Measurements from ENCODE around the gene OTOG.

OTOG gene

DNA sequence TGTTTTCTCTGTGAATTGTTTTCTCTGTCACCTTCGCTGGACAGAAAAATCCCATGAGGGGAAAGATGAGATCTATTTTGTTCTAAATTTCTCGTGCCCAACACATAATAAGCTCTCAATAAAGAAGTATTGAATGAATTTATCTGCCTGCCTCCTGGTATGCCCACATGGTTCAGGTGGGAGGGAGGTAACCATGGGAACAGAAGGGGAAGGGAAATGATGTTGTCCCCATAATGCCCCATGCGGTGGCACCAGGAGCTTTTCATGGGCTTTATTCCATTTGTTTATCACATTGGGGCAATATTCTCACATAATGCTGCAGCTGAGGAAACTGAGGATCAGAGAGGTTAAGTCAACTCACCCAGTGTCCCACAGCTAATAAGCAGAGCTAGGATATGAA, 11.6 kb upstream of the OTOG start:
- no peak for DNase-seq (ENCODE audit: extremely low read depth in 1 of 2, low read depth in 1 of 2)

DNA sequence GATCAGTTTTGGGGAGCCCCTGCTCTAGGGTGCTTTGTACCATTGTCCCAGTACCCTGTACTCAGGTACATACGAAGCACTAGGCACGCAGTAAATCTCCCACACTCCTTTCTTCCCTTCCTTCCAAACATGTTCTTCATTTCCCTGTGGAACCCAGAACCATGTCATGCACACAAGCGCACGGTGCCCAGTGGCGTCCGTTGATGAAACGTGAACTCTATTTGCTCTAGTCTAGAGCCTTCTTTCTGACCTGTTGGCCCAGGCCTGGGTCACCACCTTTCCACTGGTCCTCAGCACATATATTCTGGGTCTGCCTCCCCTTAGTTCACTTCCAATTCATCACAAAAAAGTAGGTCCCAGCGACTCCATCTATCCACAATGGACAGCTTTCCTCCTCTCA, 9.8 kb upstream of the OTOG start:
- no peak for DNase-seq (ENCODE audit: extremely low read depth in 1 of 2, low read depth in 1 of 2)

DNA sequence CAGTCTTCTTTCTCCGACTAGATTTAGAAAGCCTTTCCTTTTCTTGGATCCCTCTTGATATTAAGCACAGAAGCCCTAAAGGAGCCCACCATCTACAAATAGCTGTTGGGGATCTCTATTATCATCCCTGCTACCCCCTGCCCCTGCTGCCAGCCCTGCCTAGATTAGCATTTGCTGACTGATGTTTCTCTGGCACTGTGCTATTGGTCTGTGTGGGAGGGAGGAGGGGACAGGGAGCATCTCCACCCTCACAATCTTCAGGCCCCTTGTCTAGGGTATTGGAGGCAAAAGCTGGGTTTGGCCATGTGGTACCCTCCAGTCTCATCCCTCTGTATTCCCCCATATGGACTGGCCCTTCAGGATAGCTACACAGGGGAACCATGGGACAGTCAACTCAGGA, 9.0 kb upstream of the OTOG start:
- DNase-seq (ENCODE audit: extremely low read depth in 1 of 2, low read depth in 1 of 2), result no peak

DNA sequence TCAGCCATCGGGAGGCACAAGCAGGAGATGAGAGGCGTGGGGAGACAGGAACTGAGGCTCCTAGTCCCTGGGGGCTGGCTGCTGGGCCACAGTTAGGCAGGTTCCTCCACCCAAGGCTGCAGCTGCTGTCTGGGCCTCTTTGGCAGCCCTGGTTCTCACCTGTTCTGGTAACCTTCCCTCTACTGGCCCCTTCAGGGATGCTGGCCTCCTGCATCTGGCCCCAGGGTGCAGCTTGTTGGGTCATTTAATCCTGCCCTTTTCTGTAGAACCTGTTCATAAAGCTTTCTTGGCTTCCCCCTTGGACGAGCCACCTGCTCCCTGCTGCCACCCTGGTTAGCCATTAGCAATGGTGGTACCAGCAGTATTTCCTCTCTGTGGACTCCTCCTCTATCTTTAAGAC, 8.3 kb upstream of the OTOG start:
- DNase-seq (ENCODE audit: extremely low read depth in 1 of 2, low read depth in 1 of 2), result no peak

DNA sequence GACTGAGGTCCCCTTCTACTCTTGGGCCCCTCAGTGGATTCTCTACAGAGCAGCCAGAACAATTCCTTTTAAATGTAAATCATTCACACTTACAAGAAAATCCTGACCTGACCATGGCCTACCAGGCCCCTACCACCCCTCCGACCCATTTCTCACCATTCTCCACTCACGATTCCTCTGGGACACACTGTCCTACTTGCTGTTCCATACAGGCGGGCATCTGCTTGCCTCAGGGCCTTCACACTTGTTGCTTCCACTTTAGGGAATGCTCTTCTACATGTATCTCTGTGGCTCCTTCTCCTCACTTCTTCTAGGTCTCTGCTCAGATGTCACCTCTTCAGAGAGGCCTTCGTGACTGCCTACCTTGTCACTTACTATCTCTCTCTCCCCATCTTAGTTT, 6.3 kb upstream of the OTOG start:
- DNase-seq (ENCODE audit: extremely low read depth in 1 of 2, low read depth in 1 of 2), result no peak

DNA sequence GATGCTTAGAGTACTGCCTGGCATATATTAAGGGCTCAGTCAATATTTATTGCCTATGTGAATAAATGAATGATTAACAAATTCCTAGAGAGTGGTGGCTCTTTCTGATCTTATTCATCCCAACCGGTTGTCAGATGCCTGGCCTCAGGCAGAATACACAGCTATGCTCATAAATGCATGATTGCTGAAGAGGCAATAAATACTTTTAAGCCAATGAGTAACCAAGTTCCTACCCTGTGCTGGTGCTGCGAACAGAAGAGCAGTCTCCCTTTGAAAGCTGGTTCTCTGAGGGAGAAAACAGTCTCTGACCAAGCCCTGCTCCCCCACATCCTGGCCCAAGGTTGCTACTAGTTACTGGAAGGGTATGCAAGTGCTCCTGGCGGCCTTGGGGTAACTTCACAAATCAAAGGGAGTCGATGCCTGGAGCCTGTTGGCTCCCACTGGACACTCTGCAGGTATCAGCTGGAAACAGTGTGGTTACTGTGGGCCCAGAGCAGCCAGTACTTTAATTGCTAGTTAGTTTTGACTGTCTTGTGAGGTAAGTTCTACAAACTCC, 5.7 kb upstream of the OTOG start:
- DNase-seq (ENCODE audit: extremely low read depth in 1 of 2, low read depth in 1 of 2), result no peak

DNA sequence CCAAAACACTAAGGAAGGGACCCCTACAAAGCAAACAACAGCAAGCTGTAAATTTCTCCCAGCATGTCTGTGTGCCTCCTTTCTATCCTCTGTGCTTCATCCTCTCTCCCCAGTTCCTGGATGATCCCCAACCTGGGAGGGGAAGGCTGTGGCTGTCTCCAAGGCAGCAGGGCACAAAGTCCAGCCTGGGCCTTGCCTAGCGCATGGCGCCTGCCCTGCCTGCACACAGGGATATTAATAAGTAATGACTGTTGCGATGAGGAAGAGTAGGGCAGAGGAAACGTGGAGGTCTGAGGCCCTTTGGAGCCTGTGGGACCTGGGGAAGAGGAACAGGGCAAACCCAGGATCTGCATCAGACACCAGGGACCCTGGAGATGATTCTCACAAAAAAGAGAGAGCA, 4.8 kb upstream of the OTOG start:
- no peak for DNase-seq (ENCODE audit: extremely low read depth in 1 of 2, low read depth in 1 of 2)

DNA sequence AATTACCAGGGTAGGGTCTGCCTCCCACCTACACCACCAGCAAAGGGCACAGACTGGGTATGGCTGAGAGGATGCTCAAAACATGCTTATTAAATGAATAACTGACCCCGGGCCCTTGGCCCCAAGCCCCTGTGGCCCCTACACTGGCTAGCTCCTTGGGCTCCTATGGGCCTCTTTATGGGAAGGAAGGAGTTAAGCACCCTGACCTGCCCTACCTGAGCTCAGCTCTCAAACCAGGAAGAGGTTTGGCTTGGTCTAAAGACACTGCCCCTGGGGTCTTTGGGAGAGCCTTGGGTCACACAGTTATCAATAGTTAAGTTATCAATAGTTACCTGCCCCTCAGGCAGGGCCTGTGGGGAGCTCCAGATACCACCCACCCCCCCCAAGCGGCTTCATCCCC, 4.0 kb upstream of the OTOG start:
- DNase-seq (ENCODE audit: extremely low read depth in 1 of 2, low read depth in 1 of 2), result no peak

DNA sequence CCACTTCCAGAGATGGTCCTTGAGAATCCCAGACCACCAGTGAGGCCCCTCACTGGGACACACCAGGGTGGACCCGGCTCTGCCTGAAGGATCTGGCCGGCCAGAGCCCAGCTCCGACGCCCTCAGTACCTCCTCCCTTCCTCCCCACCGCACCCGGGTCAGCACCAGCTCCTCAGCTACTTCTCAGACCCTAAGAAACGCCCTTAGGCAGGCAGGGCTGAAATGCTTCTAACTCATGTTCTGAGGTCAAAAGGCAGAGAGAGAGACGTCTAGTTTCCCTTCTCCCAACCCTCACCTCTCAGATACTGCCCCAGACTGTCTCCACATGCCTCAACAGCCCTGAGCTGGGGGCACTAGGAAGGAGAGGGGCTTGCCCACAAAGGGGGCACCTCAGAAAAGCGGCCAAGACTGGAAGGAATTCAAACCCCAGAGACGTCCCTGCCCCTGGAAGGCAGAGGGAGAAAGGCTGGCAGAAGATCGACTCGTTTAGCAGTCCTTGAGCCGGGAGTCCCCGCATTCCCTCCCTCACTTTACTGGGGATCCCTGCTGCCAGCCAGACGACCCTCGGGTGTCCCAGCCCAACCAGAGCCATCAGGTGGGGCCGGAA, 3.4 kb upstream of the OTOG start:
- DNase-seq (ENCODE audit: extremely low read depth in 1 of 2, low read depth in 1 of 2), result no peak

DNA sequence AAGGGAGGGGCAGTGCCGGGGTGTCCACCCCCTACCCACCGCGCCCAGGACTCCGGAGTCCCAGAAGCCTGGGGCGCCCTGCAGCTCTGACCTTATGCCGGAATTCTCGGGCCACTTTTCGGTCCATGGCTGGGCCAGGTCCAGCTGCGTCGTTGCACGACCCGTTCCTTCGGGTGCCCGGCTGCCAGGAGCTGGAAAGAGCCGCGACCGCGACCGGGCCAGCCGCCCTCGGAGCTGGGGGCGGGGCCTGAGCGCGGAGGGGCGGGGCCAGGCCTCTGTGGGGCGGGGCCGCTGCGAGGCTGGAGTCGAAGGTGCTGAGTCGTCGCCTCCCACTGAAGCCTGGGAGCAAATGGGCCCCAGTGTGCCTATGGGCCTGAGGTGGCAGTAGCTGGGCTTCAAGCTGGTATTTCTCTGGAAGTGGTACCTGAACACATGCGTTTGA, 2.9 kb upstream of the OTOG start, which contains the start of gene USH1C:
Gene USH1C (minus strand): TSS at position 236 of the 442 bp plus-strand sequence. CDS start 109 bp downstream, at position 127.
- DNase-seq (ENCODE audit: extremely low read depth in 1 of 2, low read depth in 1 of 2), result peak in 1 of 2 donors; percentile 11

DNA sequence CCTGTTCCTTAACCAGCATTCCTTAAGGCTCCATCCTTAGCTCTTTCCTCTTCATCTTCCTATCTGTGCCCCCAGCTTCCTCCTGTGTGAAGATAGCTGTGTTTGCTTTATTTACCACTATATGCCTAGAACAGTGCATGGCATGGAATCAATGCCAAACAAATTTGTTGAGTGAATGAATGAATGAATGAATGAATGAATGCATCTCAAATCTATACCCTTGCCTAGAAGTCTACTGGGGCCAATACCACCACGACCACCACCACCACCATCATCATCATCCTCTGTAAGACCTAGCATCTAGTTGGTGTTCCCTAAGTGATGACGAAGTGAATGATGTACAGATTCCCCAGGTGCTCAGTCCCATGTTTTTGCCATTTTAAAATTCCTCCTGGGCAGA, 819 bp upstream of the OTOG start:
- no peak for DNase-seq (ENCODE audit: extremely low read depth in 1 of 2, low read depth in 1 of 2)

DNA sequence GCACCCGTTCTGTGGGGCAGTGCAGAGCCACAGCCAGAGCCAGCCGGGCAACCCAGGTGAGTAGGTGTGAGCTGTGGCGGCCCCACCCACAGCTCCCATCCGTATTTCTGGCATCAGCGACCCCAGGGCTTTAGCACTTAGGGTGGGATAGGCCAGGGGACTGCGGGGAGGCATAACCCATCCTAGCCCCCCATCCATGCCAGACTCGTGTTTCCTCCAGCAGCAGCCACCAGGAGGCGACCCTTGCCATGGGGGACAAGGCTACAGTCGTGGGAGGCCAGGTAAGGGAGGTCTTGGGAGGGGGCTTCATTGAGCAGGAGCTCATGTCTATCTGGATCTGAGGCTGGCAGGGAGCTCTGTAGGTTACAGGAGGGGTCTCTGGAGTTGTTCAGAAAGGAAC, 873 bp downstream of the OTOG start:
- DNase-seq (ENCODE audit: extremely low read depth in 1 of 2, low read depth in 1 of 2), result no peak

DNA sequence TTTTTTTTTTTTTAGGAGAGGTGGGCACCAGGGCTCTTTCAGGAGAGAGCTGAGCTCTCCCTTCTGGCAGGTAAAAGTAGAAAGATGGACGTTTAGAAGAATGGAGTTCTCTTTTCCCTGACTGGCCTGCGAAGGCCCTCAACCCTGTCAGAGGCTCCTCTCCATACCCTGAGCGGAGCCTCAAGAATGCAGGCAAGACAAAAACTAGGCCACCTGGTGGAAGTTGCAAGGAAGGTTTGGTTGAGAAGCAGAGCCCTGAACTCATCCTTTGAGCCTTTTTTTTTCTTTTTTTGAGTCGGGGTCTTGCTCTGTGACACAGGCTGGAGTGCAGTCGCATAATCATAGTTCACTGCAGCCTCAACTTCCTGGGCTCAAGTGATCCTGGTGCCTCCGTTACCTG, 1.4 kb downstream of the OTOG start:
- DNase-seq (ENCODE audit: extremely low read depth in 1 of 2, low read depth in 1 of 2), result no peak

DNA sequence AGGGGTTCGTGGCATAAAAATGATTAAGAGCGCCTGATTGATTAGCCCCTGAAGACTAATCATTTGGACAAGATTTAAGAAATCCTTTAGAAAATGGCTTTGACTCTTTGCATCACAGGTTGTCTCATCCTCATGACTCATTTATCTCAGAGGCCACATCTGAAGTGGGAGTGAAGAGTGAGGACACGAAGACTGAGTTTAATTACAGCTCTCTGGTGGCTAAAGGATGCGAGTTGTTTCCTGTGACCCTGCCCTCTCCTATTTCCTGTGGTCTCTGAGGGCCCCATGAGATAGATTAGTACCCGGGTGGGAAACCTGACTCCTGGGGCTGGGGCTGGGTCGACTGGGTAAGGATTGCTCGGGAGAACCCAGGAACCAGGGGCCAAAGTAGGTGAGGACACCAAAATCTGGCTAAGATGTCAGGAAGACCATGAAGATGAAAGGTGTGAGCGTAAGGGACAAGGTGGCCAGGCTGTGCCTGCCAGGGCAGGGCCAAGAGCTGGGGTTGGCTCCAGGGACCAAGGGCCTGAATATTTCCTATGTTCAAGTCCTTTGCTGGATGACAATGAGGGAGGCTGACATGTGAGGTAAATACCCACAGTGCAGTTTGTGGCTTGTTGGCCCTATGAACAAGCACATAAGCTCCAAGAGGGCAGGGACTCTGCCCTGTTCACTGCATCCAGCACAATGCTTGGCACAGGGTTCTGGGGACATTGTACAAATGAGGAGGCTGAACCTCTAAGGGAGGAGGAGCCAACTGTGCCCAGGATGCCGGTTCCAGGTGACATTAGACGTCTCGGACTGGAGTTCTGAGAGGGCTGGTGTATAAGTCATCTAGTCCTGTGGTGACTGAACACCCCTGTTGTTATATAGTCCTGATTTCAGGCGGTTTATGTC, 3.6 kb downstream of the OTOG start:
- no peak for DNase-seq (ENCODE audit: extremely low read depth in 1 of 2, low read depth in 1 of 2)

DNA sequence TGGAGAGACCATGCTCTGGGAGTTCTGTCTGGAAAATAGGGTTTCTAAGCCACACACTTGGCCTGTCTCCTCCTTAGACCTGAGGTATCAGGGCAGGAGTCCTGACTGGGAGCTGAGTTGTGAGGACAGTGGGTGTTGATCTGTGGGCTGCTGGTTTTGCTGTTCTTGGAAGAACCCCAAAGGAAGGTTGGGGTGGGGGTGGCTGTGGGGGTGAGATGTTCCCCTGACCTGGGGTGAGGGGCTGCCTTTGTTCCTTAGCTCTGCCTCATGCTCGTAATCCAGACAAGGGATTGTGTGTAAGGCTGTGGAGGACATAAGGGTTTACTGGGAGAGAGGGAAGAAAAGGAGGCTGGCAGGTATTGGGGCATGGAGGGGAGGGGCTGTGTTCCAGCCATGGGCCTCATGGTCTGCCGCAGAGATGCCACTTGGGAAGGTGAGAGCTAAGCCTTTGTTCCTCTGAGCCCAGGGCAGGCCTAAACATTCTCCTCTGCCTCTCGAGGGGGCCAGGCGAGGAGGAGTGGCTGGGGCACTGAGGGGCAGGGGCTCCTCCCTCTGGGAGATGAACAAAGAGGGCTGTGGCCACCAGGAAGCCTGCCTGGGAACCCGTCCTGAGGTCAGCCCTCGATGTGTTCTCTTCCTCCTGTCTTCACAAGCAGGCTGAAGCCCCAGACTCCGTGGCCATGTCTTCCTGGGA, 4.4 kb downstream of the OTOG start:
- DNase-seq (ENCODE audit: extremely low read depth in 1 of 2, low read depth in 1 of 2), result no peak

DNA sequence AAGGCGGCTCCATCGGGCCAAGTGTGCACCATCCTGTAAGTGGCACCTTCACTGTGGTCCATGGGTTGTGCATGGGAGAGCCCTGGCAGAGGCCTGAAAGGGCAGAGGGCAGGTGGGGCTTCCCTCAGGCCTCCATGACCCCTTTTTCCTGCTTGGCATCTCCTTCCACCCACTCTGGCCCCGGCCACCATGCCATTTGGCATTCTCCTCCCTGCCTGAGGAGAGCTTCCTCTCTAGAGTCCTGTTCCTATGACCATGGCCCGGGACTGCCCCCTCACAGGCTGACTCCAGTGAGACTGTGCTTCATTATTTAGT, 4.9 kb downstream of the OTOG start:
- DNase-seq (ENCODE audit: extremely low read depth in 1 of 2, low read depth in 1 of 2), result no peak

DNA sequence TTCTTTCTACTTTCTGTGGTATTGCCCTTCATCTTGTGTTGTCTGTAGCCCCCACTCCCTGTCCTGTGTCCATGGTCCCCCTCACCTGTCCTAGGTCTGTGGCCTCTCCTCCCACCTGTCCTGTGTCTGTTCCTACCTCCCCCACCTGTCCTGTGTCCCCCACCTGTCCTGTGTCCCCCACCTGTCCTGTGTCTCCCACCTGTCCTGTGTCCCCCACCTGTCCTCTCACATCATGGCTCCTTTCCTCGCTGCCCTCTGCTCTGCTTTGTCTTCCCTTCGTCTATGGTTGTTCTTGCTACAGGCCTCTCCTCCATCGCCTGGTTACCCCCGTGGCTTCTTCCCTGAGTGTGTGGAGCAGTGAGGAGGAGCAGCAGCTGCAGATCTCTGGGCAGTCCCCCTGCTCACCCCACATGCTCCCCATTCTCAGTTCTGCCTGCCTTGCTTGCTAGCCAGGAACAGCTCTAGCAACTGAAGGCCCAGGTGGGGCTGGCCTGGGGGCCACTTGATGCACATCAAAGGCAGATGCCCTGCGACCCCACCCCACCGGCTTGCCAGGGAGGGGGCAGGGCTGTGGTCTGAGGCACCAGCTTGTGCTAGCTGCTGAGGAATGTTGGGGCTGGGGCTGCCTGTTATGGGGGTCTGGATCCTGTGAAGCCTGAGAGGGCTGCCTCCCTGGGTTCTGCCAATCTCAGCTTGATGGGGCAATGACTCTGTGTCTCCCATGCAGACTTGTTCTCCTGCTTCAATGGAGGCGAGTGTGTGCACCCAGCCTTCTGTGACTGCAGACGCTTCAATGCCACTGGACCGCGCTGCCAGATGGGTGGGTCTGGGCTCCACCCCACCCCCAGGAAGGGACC, 5.6 kb downstream of the OTOG start:
- no peak for DNase-seq (ENCODE audit: extremely low read depth in 1 of 2, low read depth in 1 of 2)

DNA sequence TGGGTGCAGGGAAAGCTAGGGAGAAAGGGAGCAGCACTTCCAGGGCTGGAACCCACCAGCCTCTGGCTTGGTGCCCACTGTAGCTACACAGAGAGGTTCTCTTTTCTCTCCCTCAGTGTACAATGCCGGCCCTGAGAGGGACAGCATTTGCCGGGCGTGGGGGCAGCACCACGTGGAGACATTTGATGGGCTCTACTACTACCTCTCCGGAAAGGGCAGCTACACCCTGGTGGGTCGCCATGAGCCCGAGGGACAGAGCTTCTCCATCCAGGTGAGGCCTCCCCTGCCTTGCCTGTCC, 6.1 kb downstream of the OTOG start:
- DNase-seq (ENCODE audit: extremely low read depth in 1 of 2, low read depth in 1 of 2), result no peak

DNA sequence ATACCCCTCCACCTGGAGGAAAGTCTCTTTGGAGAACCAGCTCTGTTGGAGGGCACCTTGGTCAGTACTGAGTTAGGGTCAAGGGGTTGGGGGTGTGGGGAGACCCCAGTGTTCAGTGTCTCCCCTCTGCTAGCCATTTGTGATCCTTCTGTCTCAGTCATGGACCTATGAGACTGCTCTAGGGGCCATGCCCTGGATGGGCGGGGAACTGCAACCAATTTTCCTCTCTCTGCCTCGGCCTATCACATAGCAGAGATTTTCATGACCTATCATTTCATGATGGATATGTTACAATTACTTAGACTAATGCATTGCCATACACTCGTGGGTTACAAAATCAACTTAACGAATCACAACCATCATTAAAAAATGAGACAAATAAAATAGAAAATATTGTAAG, 7.4 kb downstream of the OTOG start:
- DNase-seq (ENCODE audit: extremely low read depth in 1 of 2, low read depth in 1 of 2), result no peak

DNA sequence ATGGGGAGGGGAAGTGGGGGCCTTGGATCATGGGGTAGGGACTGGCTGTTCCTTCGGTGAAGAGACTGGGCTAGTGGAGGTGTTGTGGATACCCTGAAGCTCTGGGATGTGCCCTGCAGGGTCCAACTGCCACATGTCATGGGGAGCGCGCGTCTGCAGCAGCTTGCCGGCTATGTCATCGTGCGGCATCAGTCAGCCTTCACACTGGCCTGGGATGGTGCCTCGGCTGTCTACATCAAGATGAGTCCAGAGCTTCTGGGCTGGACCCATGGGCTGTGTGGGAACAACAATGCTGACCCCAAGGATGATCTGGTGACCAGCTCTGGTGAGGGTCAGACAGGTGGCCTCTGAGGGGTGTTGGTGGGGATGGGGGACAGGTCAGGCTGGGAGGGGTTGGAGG, 9.9 kb downstream of the OTOG start:
- no peak for DNase-seq (ENCODE audit: extremely low read depth in 1 of 2, low read depth in 1 of 2)

All from stimulated activated CD8-positive, alpha-beta memory T cell treated with anti-CD3 and anti-CD28 coated beads, Interleukin-7, amount 100 ng/mL, for 48 hours (primary cell).